ENCODE data around the gene LRBA. TPM values are rescaled to one million over a fixed set of nuclear protein-coding genes. Genes with fewer than 3 reads are reported as not detected.

LRBA gene
- total RNA-seq, 1 donor from 2014 or later = 66.2 TPM

DNA sequence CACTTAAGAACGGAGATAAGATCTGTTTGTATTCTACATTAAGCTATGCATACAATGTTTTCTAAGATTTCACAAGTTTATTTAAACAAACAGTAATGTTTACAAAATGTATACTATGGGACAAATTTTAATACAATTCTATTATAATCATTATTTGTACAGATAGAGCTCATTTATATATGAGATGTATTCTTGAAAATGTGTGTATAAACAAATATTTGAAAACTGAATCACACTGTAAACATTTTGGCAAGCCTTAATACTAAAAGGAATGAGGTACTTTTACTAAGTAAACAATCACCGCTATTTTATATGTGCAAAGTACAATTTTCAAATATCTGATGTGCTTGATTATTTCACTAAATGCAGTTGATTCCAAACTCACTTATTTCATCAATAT, 552.3 kb downstream of the LRBA start:
- H3K9me3 Mint-ChIP-seq = no peaks in the 10 kb centered on the region

DNA sequence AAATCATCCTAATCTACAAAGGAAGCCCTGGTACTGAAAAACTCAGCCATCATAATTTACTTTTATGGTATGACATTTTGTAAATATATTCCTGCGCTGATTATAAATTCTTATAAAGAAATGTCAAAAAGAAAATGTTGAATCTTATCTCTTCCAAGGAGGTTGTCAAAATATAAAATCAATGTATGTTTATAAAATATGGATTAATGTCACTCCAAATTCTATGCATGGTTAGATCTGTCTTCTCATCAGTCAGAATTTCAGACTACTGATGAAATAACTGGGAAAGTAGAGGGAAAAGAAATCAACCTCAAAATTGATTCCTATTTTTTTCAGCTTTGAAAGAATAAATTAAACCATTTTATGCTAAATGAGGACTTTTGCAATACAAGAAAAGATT, 553.1 kb downstream of the LRBA start:
- no peak overlapping the region for H3K4me3 Mint-ChIP-seq
- H3K27me3 Mint-ChIP-seq (ENCODE audit: low read depth) = no peaks in the 10 kb centered on the region

More for the DNA sequence above, 552.3 kb downstream of the LRBA start:
- DNase-seq (ENCODE audit: low spot score in 2 of 2, unreplicated experiment in 2 of 2) = no peak
- no peaks in the 10 kb centered on the region for H3K27me3 Mint-ChIP-seq (ENCODE audit: low read depth)
- peaks cover 9% of the 10 kb centered on the region for H3K4me1 Mint-ChIP-seq
- TF ChIP-seq, protein P1, sequence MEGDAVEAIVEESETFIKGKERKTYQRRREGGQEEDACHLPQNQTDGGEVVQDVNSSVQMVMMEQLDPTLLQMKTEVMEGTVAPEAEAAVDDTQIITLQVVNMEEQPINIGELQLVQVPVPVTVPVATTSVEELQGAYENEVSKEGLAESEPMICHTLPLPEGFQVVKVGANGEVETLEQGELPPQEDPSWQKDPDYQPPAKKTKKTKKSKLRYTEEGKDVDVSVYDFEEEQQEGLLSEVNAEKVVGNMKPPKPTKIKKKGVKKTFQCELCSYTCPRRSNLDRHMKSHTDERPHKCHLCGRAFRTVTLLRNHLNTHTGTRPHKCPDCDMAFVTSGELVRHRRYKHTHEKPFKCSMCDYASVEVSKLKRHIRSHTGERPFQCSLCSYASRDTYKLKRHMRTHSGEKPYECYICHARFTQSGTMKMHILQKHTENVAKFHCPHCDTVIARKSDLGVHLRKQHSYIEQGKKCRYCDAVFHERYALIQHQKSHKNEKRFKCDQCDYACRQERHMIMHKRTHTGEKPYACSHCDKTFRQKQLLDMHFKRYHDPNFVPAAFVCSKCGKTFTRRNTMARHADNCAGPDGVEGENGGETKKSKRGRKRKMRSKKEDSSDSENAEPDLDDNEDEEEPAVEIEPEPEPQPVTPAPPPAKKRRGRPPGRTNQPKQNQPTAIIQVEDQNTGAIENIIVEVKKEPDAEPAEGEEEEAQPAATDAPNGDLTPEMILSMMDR (IDR thresholded peaks at IDR 0.05; ENCODE audit: unreplicated experiment) = no peak
- no peak overlapping the region for H3K27ac Mint-ChIP-seq
- no peak overlapping the region for H3K4me3 Mint-ChIP-seq
- peaks cover 7% of the 10 kb centered on the region for H3K36me3 Mint-ChIP-seq

DNA sequence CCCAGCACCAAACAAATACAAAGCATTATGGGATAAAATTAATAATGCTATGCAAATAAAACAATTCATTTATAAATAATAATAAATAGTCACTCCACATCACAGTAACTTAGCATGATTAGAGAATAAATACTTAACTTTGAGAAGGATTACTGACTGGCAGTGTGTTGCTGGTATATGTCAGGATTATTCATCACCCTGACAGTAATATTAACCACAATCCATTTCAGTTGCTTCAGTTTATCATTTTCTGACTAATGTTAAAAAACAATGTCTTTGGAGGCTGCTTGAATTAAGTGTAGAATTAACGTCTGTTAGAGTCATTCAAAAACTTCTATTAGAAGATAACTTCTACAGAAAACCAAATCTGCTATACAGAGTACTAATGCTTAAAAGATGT, 557.3 kb downstream of the LRBA start:
- no peak overlapping the region for H3K4me3 Mint-ChIP-seq
- peaks cover 9% of the 10 kb centered on the region for H3K4me1 Mint-ChIP-seq
- H3K36me3 Mint-ChIP-seq = peaks cover 12% of the 10 kb centered on the region
- no peak for DNase-seq (ENCODE audit: low spot score in 2 of 2, unreplicated experiment in 2 of 2)
- TF ChIP-seq, protein P1 (IDR thresholded peaks at IDR 0.05; ENCODE audit: unreplicated experiment) = no peak
- H3K9me3 Mint-ChIP-seq = peaks cover 12% of the 10 kb centered on the region
- H3K27ac Mint-ChIP-seq = no peak overlapping the region
- no peaks in the 10 kb centered on the region for H3K27me3 Mint-ChIP-seq (ENCODE audit: low read depth)

More for the DNA sequence above, 553.1 kb downstream of the LRBA start:
- no peak for DNase-seq (ENCODE audit: low spot score in 2 of 2, unreplicated experiment in 2 of 2)
- H3K4me1 Mint-ChIP-seq = peaks cover 9% of the 10 kb centered on the region
- TF ChIP-seq, protein P1 (IDR thresholded peaks at IDR 0.05; ENCODE audit: unreplicated experiment) = no peak
- no peaks in the 10 kb centered on the region for H3K9me3 Mint-ChIP-seq
- H3K27ac Mint-ChIP-seq = no peak overlapping the region
- H3K36me3 Mint-ChIP-seq = peaks cover 7% of the 10 kb centered on the region

DNA sequence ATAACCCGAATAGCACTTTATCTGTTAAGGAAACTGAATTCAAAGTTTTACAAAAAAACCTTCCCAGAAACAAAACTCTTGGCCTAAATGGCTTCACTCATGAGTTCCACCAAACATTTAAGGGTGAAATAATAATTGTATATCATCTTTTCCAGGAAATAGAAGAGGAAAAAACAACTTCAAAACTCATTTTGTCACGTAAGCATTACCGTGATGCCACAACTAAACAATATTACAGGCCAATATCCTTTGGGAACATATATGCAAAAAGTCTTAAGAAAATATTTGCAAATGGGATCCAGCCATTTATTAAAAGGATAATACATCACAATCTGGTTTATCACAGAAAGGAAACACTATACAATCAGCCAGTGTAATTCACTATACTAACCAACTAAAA, 563.2 kb downstream of the LRBA start:
- peaks cover 27% of the 10 kb centered on the region for H3K36me3 Mint-ChIP-seq
- peaks cover 35% of the 10 kb centered on the region for H3K9me3 Mint-ChIP-seq
- no peaks in the 10 kb centered on the region for H3K4me1 Mint-ChIP-seq

DNA sequence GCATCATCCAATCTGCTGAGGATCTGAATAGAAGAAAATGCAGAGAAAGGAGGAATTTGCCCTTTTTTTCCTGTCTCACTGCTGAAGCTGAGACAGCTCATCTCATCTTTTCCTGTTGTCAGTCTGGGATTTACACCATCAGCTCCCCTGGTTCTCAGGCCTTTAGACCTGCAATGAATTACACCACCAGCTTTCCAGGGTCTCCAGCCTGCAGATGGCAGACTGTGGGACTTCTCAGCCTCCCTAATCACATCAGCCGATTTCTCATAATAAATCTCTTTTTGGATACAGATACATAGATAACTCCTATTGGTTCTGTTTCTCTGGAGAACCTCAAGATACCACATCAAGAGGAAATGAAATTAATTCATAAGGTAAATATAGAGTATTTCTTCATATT, 567.7 kb downstream of the LRBA start:
- no peak overlapping the region for H3K4me3 Mint-ChIP-seq

More for the DNA sequence above, 563.2 kb downstream of the LRBA start:
- Mint-ChIP-seq H3K4me3 (no peak overlapping the region), H3K27ac (no peak overlapping the region), H3K27me3 (ENCODE audit: low read depth) (no peaks in the 10 kb centered on the region)
- TF ChIP-seq, protein P1 (IDR thresholded peaks at IDR 0.05; ENCODE audit: unreplicated experiment) = no peak
- DNase-seq (ENCODE audit: low spot score in 2 of 2, unreplicated experiment in 2 of 2) = no peak

More for the DNA sequence above, 567.7 kb downstream of the LRBA start:
- Mint-ChIP-seq H3K9me3 (peaks cover 23% of the 10 kb centered on the region), H3K36me3 (peaks cover 16% of the 10 kb centered on the region), H3K27me3 (ENCODE audit: low read depth) (no peaks in the 10 kb centered on the region), H3K27ac (no peak overlapping the region), H3K4me1 (no peaks in the 10 kb centered on the region)
- no peak for DNase-seq (ENCODE audit: low spot score in 2 of 2, unreplicated experiment in 2 of 2)
- TF ChIP-seq, protein P1 (IDR thresholded peaks at IDR 0.05; ENCODE audit: unreplicated experiment) = no peak
